Keratinocyte (primary cell): ENCODE results near the gene PEX10. TPM values are rescaled to one million over a fixed set of nuclear protein-coding genes. Genes with fewer than 3 reads are reported as not detected.

Experiments used
- DNase-seq: peaks from one replicate; pipeline ENCODE4 v3.0.0-alpha.2; 2011; ENCODE audit warnings: low read depth, missing footprints, low spot score
- FAIRE-seq: peaks from 2 replicates; lab custom pipeline; 2011; peaks lifted over from hg19 to GRCh38; lab: Jason Lieb, UNC
- H2AFZ ChIP-seq: 2 replicates; pipeline ENCODE4 v1.6.0; 2012; ENCODE audit warnings: low read length, control low read depth, inconsistent platforms; ENCODE audit not compliant: control insufficient read depth
- H3K27ac ChIP-seq: 2 replicates; pipeline ENCODE4 v1.5.1; 2011; ENCODE audit warnings: low read length; ENCODE audit not compliant: control insufficient read depth, insufficient read depth
- H3K27me3 ChIP-seq: 3 replicates; pipeline ENCODE4 v1.6.0; 2011; ENCODE audit warnings: low read length; ENCODE audit not compliant: control insufficient read depth, insufficient read depth; ENCODE audit errors: extremely low read depth
- H3K36me3 ChIP-seq, 2 experiments: 2 replicates in 1 of 2; 3 replicates in 1 of 2; pipeline ENCODE4 v1.5.1; 2011; ENCODE audit warnings: low read length in 2 of 2, mild to moderate bottlenecking in 1 of 2; ENCODE audit not compliant: control insufficient read depth in 2 of 2, insufficient read depth in 2 of 2; ENCODE audit errors: extremely low read depth in 1 of 2
- H3K4me1 ChIP-seq: 3 replicates; pipeline ENCODE4 v1.5.1; 2011; ENCODE audit warnings: low read length; ENCODE audit not compliant: control insufficient read depth, insufficient read depth; ENCODE audit errors: extremely low read depth
- H3K4me2 ChIP-seq: 3 replicates; pipeline ENCODE4 v1.6.0; 2011; ENCODE audit warnings: low read depth, low read length; ENCODE audit not compliant: control insufficient read depth, insufficient read depth; ENCODE audit errors: extremely low read depth
- H3K4me3 ChIP-seq, 3 experiments: fragments of 200-600 bp in 1 of 3; sonication (generic) in 1 of 3; 2 replicates in 2 of 3; 3 replicates in 1 of 3; pipeline ENCODE4 v1.5.1; 2011 to 2016; ENCODE audit warnings: low read length in 3 of 3, mild to moderate bottlenecking in 3 of 3, control low read depth in 2 of 3, inconsistent platforms in 1 of 3, low read depth in 1 of 3, mixed read lengths in 1 of 3, mixed run types in 1 of 3, moderate library complexity in 1 of 3; ENCODE audit not compliant: control insufficient read depth in 2 of 3, insufficient read depth in 2 of 3; ENCODE audit errors: extremely low read depth in 1 of 3
- H3K79me2 ChIP-seq: 2 replicates; pipeline ENCODE4 v1.6.0; 2012; ENCODE audit warnings: low read length; ENCODE audit not compliant: control insufficient read depth, insufficient read depth
- H3K9ac ChIP-seq: 3 replicates; pipeline ENCODE4 v1.6.0; 2011; ENCODE audit warnings: low read length; ENCODE audit not compliant: control insufficient read depth, insufficient read depth; ENCODE audit errors: extremely low read depth
- H3K9me1 ChIP-seq: 3 replicates; pipeline ENCODE4 v1.6.0; 2011; ENCODE audit warnings: low read length; ENCODE audit not compliant: control insufficient read depth, insufficient read depth; ENCODE audit errors: extremely low read depth
- H3K9me3 ChIP-seq: 2 replicates; pipeline ENCODE4 v1.5.1; 2012; ENCODE audit warnings: low read depth, low read length; ENCODE audit not compliant: control insufficient read depth
- H4K20me1 ChIP-seq: 3 replicates; pipeline ENCODE4 v1.6.0; 2011; ENCODE audit warnings: low read length; ENCODE audit not compliant: control insufficient read depth, insufficient read depth; ENCODE audit errors: extremely low read depth
- EZH2 ChIP-seq: IDR thresholded peaks from one replicate; pipeline ENCODE4 v1.6.1; 2012; ENCODE audit warnings: inconsistent platforms, mild to moderate bottlenecking, low read length, moderate library complexity
- dilution Hi-C: fragments of 300-500 bp; cut with MboI; formaldehyde crosslinking; loops from one replicate; pipeline ENCODE4 v1.7.0; 2020; ENCODE audit warnings: low sequenced_read_pairs; ENCODE audit not compliant: extremely low pct_ligation_motif_present
- polyA plus RNA-seq, 5 experiments: library from polyadenylated mRNA; depleted of rRNA in 3 of 5; stranded (reverse) in 3 of 5; stranded (forward) in 1 of 5; unstranded in 1 of 5; fragments of >200 nt; gene quantifications; 1 replicate in 1 of 5; 2 replicates in 3 of 5; 3 replicates in 1 of 5; pipeline versions ENCODE4 v1.2.1 to v1.2.3, GENCODE V29; 2011 to 2012; ENCODE audit warnings: missing spikeins in 2 of 5, low read depth in 1 of 5, low replicate concordance in 1 of 5
- TF ChIP-seq, protein P1 (sequence below), 3 experiments: IDR thresholded peaks in 1 of 3; conservative IDR thresholded peaks in 1 of 3; optimal IDR thresholded peaks in 1 of 3; 2 replicates in 2 of 3; 3 replicates in 1 of 3; pipeline versions ENCODE3 to v1.5.1; 2011; ENCODE audit warnings: low read length in 3 of 3, mild to moderate bottlenecking in 3 of 3, moderate library complexity in 2 of 3, control low read depth in 1 of 3, inconsistent platforms in 1 of 3; ENCODE audit not compliant: insufficient read depth in 2 of 3; ENCODE audit errors: extremely low read depth in 1 of 3

The PEX10 gene
- polyA plus RNA-seq, 1 donor (not counting 4 experiments of a cell fraction or from before 2014, with no cell fraction given), result 13.8 TPM

DNA sequence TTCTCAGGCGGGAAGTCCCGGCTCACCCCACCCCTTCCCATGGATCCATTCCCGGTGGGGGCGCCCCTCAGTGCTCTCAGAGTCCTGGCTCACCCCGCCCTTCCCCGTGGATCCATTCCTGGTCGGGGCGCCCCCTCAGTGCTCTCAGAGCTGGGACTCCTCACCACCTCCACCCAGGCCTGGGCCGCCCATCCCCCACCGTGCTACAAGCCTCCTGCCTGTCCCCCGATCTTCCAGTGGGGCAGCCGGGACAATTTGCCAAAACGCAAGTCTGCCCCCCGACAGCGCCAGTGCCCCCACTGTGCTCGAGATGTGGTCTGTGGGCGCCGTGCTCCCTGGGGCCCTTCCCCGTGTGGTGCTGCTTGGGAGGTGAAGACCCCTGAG, 40.6 kb upstream of the PEX10 start:
- no peaks in the 10 kb centered on the region for H3K27me3 ChIP-seq
- TF ChIP-seq, protein P1, sequence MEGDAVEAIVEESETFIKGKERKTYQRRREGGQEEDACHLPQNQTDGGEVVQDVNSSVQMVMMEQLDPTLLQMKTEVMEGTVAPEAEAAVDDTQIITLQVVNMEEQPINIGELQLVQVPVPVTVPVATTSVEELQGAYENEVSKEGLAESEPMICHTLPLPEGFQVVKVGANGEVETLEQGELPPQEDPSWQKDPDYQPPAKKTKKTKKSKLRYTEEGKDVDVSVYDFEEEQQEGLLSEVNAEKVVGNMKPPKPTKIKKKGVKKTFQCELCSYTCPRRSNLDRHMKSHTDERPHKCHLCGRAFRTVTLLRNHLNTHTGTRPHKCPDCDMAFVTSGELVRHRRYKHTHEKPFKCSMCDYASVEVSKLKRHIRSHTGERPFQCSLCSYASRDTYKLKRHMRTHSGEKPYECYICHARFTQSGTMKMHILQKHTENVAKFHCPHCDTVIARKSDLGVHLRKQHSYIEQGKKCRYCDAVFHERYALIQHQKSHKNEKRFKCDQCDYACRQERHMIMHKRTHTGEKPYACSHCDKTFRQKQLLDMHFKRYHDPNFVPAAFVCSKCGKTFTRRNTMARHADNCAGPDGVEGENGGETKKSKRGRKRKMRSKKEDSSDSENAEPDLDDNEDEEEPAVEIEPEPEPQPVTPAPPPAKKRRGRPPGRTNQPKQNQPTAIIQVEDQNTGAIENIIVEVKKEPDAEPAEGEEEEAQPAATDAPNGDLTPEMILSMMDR (optimal IDR thresholded peaks at IDR 0.05 in 1 of 3, IDR thresholded peaks at IDR 0.05 in 1 of 3, conservative IDR thresholded peaks at IDR 0.05 in 1 of 3; ENCODE audit: extremely low read depth in 1 of 3, insufficient read depth in 2 of 3, low read length in 3 of 3), result no peak
- TF ChIP-seq EZH2, result no peak

DNA sequence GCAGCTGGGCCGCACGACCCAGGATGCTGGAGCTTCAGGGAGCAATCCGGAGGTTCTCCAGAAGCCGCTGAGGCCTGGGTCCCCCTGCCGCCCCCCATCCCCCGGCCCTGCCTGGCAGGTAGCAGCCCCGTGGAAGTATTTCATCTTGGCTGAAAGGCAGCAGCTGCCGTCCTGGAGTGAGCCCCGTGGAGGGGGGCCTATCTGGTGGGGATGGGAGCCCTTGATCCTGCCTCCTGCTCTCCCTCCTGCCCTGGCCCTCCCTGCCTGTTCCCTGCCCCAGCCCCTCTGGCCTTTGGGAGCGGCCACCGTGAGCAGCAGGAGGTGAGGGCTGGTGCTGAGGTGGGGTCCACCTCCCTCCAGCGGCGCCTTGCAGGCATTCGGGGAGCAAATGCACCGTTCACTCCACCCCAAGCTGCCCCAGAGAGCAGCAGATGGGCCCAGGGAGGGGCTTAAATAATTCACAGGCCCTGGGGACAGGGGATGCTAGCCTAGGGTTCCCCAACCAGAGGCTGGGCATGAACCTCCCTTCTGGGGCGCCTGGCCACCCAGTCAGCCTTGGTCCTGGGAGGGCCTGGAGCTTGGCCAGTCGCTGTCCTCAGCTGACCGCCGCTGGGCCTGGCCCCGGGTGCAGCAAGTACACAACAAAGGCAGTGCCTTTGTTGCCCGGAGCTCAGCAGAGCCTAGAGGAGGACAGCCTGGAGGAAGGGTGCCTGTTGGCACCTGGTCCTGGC, 40.0 kb upstream of the PEX10 start:
- dilution Hi-C loops, result no loop called here
- Histone ChIP-seq H3K9me3 (no peaks in the 10 kb centered on the region), H3K36me3 (peaks cover 3 to 13% of the 10 kb centered on the region in 2 experiments), H3K4me1 (peaks cover 58% of the 10 kb centered on the region), H3K27ac (peak overlapping the region; percentile 60), H2AFZ (no peak overlapping the region), H3K9ac (peak overlapping the region; percentile 54), H3K9me1 (peaks cover 3% of the 10 kb centered on the region), H3K79me2 (peaks cover 85% of the 10 kb centered on the region), H3K4me3 (peak overlapping the region in 1 of 3 experiments; percentile 18), H3K4me2 (peak overlapping the region; percentile 41), H3K27me3 (no peaks in the 10 kb centered on the region), H4K20me1 (peaks cover 16% of the 10 kb centered on the region)
- no peak for TF ChIP-seq EZH2
- TF ChIP-seq, protein P1 (optimal IDR thresholded peaks at IDR 0.05 in 1 of 3, IDR thresholded peaks at IDR 0.05 in 1 of 3, conservative IDR thresholded peaks at IDR 0.05 in 1 of 3; ENCODE audit: extremely low read depth in 1 of 3, insufficient read depth in 2 of 3, low read length in 3 of 3), result no peak
- no peak for DNase-seq
- no peak for FAIRE-seq

More for the DNA sequence above, 40.6 kb upstream of the PEX10 start:
- H3K9me1 ChIP-seq, result peaks cover 3% of the 10 kb centered on the region
- peaks cover 85% of the 10 kb centered on the region for H3K79me2 ChIP-seq
- no peak for DNase-seq
- peaks cover 3 to 13% of the 10 kb centered on the region in 2 experiments for H3K36me3 ChIP-seq
- peak overlapping the region; percentile 37 for H3K4me2 ChIP-seq
- peak overlapping the region in 1 of 3 experiments; percentile 18 for H3K4me3 ChIP-seq
- peaks cover 58% of the 10 kb centered on the region for H3K4me1 ChIP-seq
- H3K27ac ChIP-seq, result peak overlapping the region; percentile 60
- peak overlapping the region; percentile 54 for H3K9ac ChIP-seq
- dilution Hi-C loops, result no loop called here
- no peaks in the 10 kb centered on the region for H3K9me3 ChIP-seq
- peaks cover 13% of the 10 kb centered on the region for H4K20me1 ChIP-seq
- no peak overlapping the region for H2AFZ ChIP-seq
- no peak for FAIRE-seq
